A673 (cell line): ENCODE measurements around the gene THOC7. TPM values are rescaled to one million over a fixed set of nuclear protein-coding genes. Genes with fewer than 3 reads are reported as not detected.

Experiments
- BruUV-seq: library from RNA; stranded (reverse); fragments of 400-500 nt; replicated peaks from 2 replicates; lab custom pipeline; 2021; lab: Mats Ljungman, UMichigan
- CTCF ChIA-PET: fragments of 300-600 bp; sonication (Branson Sonifier 250); formaldehyde crosslinking; loops from one replicate; lab custom pipeline; 2022; ENCODE audit warnings: antibody characterized with exemption; lab: Charles Lee
- POLR2A ChIA-PET: fragments of 300-600 bp; sonication (Branson Sonifier 250); formaldehyde crosslinking; loops from one replicate; lab custom pipeline; 2022; ENCODE audit warnings: antibody characterized with exemption; ENCODE audit not compliant: low non-redundant PET; lab: Charles Lee
- DNase-seq: peaks from one replicate; pipeline ENCODE4 v3.0.0-alpha.2; 2015; ENCODE audit warnings: low spot score
- H3K27ac ChIP-seq: fragments of 200-600 bp; sonication (generic); 2 replicates; pipeline ENCODE4 v1.5.1; 2016; ENCODE audit warnings: mixed run types, low read depth, mild to moderate bottlenecking, mixed read lengths, antibody characterized with exemption, low read length; ENCODE audit not compliant: poor library complexity, severe bottlenecking
- H3K27me3 ChIP-seq: fragments of 200-600 bp; sonication (generic); replicated peaks from 2 replicates; pipeline ENCODE4 v1.6.1; 2017; ENCODE audit warnings: mixed run types, low read depth, mild to moderate bottlenecking, mixed read lengths, antibody characterized with exemption, low read length; ENCODE audit not compliant: insufficient read depth, poor library complexity
- H3K36me3 ChIP-seq: fragments of 200-600 bp; sonication (generic); 2 replicates; pipeline ENCODE4 v1.6.1; 2016; ENCODE audit warnings: mixed run types, mild to moderate bottlenecking, mixed read lengths, antibody characterized with exemption, low read length; ENCODE audit not compliant: insufficient read depth, poor library complexity, severe bottlenecking
- H3K4me1 ChIP-seq: fragments of 200-600 bp; sonication (generic); 2 replicates; pipeline ENCODE4 v1.6.1; 2017; ENCODE audit warnings: mixed run types, mild to moderate bottlenecking, mixed read lengths, antibody characterized with exemption, low read length; ENCODE audit not compliant: insufficient read depth, poor library complexity, severe bottlenecking
- H3K4me3 ChIP-seq: fragments of 200-600 bp; sonication (generic); 2 replicates; pipeline ENCODE4 v1.5.1; 2016; ENCODE audit warnings: low read depth, mixed run types, mild to moderate bottlenecking, mixed read lengths, low read length; ENCODE audit not compliant: poor library complexity, severe bottlenecking
- H3K9me3 ChIP-seq: fragments of 200-600 bp; sonication (generic); 2 replicates; pipeline ENCODE4 v1.6.1; 2016; ENCODE audit warnings: mixed run types, low read depth, mild to moderate bottlenecking, mixed read lengths, antibody characterized with exemption, low read length; ENCODE audit not compliant: poor library complexity, severe bottlenecking
- CTCF ChIP-seq: fragments of 300-800, 200-600 bp; sonication (generic); conservative IDR thresholded peaks from 2 replicates; pipeline ENCODE4 v1.5.1; 2017; ENCODE audit warnings: low read depth, mild to moderate bottlenecking, antibody characterized with exemption, low read length, moderate library complexity, mixed read lengths
- EZH2 ChIP-seq: fragments of 200-600 bp; sonication (generic); IDR thresholded peaks from 2 replicates; pipeline ENCODE4 v1.6.1; 2017; ENCODE audit warnings: borderline replicate concordance, low read depth, mild to moderate bottlenecking, mixed read lengths, antibody characterized with exemption, low read length; ENCODE audit not compliant: poor library complexity, severe bottlenecking
- intact Hi-C: fragments of 100-400 bp; cut with micrococcal nuclease; formaldehyde crosslinking; loops from one replicate; pipeline ENCODE4 v1.10.0; 2022; ENCODE audit not compliant: unreplicated experiment
- total RNA-seq: library from RNA; stranded (reverse); gene quantifications from 2 replicates; pipeline ENCODE4 v1.2.3, GENCODE V29; 2021

The THOC7 gene
- total RNA-seq, 1 experiment from 2014 or later, result 37.3 TPM

- DNase-seq, result no peak
- no TSS peak for BruUV-seq
- Histone ChIP-seq H3K4me1 (no peaks in the 10 kb centered on the region), H3K27me3 (no peaks in the 10 kb centered on the region), H3K36me3 (no peaks in the 10 kb centered on the region), H3K4me3 (no peak overlapping the region), H3K27ac (no peak overlapping the region), H3K9me3 (no peaks in the 10 kb centered on the region)
- TF ChIP-seq EZH2 (no peak), CTCF (no peak)
- ChIA-PET CTCF (no interaction called here), POLR2A (no interaction called here)
- intact Hi-C loops, result no loop called here
Measured at GRCh38 chr3:63861306-63861705, 2.3 kb downstream of the THOC7 start.

DNA sequence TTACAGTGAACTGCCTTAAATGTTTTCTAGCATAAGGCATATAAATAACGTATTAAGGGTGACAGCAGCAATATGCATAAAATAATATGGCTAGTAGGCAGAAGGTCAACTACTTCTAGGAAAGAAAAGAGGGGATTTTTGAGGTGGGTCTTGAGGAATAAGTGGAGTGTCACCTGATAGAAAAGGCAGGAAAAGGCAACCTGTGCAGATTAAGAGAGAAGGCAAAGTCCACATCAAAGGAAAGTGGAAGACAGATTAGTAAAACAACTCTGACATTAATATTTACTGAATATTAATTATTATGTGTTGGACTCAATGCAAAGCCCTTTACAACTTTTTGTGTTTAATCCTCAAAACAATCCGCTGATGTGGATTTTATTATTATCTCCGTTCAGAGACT is 2.8 kb downstream of the THOC7 start:
- Histone ChIP-seq H3K4me3 (no peak overlapping the region), H3K27me3 (no peaks in the 10 kb centered on the region), H3K4me1 (no peaks in the 10 kb centered on the region), H3K9me3 (no peaks in the 10 kb centered on the region), H3K27ac (no peak overlapping the region), H3K36me3 (no peaks in the 10 kb centered on the region)
- ChIA-PET POLR2A (no interaction called here), CTCF (no interaction called here)
- BruUV-seq, result no TSS peak
- TF ChIP-seq EZH2, result no peak
- no peak for TF ChIP-seq CTCF
- intact Hi-C loops, result no loop called here
- DNase-seq, result no peak

DNA sequence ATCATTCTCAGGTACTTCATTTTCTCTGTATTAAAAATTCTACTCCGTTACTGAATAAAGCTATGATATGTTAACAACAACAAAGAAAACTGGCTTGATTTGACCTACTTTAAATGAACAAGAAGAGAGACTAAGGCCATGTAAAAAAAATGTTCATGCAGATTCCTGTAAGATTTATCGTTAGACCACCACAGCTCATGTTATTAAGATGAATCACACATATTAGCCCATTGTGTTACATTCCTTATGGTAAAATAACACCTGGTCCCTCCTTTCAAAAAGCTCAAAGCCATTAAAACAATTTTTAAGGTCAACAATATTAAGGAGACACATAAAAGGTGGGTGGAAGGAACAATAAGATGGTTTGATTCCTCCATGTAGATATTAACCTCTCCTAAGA is 6.3 kb downstream of the THOC7 start:
- TF ChIP-seq CTCF (no peak), EZH2 (no peak)
- POLR2A ChIA-PET, result no interaction called here
- Histone ChIP-seq H3K9me3 (no peaks in the 10 kb centered on the region), H3K27me3 (no peaks in the 10 kb centered on the region), H3K4me3 (no peak overlapping the region), H3K27ac (no peak overlapping the region), H3K4me1 (no peaks in the 10 kb centered on the region), H3K36me3 (no peaks in the 10 kb centered on the region)
- BruUV-seq, result no TSS peak
- CTCF ChIA-PET, result no interaction called here
- intact Hi-C loops, result no loop called here
- no peak for DNase-seq
